BE2C (cell line): ENCODE measurements around the gene GAPVD1.

Source experiments
- DNase-seq: peaks from one replicate; pipeline ENCODE4 v3.0.0-alpha.2; 2020
- H3K27me3 ChIP-seq: fragments of 250-450 bp; sonication (Bioruptor Pico); 2 replicates; pipeline ENCODE4 v1.5.1; 2020; ENCODE audit warnings: mild to moderate bottlenecking
- H3K36me3 ChIP-seq: fragments of 250-450 bp; sonication (Bioruptor Pico); 2 replicates; pipeline ENCODE4 v1.5.1; 2020; ENCODE audit warnings: mild to moderate bottlenecking
- H3K4me1 ChIP-seq: fragments of 250-450 bp; sonication (Bioruptor Pico); 2 replicates; pipeline ENCODE4 v1.5.1; 2020
- H3K4me3 ChIP-seq: 2 replicates; pipeline ENCODE4 v1.5.1; 2011; ENCODE audit warnings: low read depth, low read length
- H3K9me3 ChIP-seq: fragments of 250-450 bp; sonication (Bioruptor Pico); 2 replicates; pipeline ENCODE4 v1.5.1; 2020
- TF ChIP-seq, protein P1 (sequence below): IDR thresholded peaks from 2 replicates; pipeline ENCODE4 v1.5.1; 2012; ENCODE audit warnings: mild to moderate bottlenecking, low read depth, low read length

The GAPVD1 gene

DNA sequence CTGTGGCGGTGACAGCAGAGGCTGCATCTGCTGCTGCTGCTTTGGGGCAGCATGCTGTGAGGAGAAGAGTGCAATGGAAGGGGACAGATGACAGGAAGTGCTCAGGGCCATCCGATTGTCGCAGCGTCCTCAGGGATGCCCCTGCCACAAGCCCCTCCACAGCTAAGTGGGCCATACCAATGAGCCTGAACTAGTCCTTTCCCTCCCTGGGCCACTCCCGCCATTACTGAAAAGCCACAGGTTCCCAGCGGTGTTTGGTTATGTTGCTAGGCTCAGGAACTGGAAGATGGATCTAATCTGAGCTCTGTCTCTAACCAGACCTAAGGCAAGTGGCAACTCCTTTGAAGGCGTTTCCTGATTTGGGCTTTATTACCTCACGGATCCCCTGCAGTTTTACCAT is 109.2 kb downstream of the GAPVD1 start:
- Histone ChIP-seq H3K4me1 (no peaks in the 10 kb centered on the region), H3K9me3 (no peaks in the 10 kb centered on the region), H3K4me3 (no peak overlapping the region), H3K27me3 (no peaks in the 10 kb centered on the region), H3K36me3 (no peaks in the 10 kb centered on the region; the same call in 1 of the 2 replicates)
- TF ChIP-seq, protein P1, sequence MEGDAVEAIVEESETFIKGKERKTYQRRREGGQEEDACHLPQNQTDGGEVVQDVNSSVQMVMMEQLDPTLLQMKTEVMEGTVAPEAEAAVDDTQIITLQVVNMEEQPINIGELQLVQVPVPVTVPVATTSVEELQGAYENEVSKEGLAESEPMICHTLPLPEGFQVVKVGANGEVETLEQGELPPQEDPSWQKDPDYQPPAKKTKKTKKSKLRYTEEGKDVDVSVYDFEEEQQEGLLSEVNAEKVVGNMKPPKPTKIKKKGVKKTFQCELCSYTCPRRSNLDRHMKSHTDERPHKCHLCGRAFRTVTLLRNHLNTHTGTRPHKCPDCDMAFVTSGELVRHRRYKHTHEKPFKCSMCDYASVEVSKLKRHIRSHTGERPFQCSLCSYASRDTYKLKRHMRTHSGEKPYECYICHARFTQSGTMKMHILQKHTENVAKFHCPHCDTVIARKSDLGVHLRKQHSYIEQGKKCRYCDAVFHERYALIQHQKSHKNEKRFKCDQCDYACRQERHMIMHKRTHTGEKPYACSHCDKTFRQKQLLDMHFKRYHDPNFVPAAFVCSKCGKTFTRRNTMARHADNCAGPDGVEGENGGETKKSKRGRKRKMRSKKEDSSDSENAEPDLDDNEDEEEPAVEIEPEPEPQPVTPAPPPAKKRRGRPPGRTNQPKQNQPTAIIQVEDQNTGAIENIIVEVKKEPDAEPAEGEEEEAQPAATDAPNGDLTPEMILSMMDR, result no peak
- DNase-seq, result no peak

DNA sequence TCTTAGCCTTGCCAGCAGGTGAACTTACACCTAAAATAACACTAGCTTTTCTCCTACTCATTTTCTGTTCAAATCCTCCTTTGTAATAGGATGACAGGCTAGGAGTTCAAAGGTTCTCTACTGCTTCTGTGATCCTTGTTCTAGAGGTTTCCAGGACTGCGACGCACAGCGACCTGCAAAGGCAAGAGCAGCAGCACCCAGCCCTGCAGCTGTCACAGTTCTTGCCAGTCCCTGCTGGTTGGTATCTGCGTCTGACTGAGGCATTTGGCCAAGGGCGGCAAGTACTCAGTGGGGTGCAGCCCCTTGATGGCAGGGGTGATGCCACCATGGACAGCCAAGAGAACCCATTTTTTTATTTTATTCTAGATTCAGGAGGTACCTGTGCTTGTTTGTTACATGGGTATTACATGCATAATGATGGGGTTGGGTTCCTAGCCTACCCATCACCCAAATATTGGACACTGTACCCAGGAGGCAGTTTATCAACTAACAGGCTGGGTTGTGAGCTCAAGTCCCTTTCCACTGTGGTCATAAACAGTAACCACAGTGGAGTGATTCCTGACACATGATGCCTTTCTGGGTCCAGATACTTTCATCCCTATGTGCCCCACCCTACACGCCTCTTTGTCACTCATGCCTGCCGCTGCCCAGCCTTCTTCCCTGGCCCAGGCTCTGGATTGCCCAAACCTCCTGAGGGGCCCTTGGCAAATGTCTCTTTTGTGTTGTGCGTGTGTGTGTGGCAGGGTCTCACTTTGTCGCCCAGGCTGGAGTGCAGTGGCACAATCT is 111.0 kb downstream of the GAPVD1 start:
- DNase-seq, result no peak
- H3K4me1 ChIP-seq, result peaks cover 5% of the 10 kb centered on the region; the same call in 1 of the 2 replicates
- H3K27me3 ChIP-seq, result no peaks in the 10 kb centered on the region
- no peaks in the 10 kb centered on the region for H3K9me3 ChIP-seq
- no peak overlapping the region for H3K4me3 ChIP-seq
- TF ChIP-seq, protein P1, result no peak
- H3K36me3 ChIP-seq, result no peaks in the 10 kb centered on the region; the same call in 1 of the 2 replicates

DNA sequence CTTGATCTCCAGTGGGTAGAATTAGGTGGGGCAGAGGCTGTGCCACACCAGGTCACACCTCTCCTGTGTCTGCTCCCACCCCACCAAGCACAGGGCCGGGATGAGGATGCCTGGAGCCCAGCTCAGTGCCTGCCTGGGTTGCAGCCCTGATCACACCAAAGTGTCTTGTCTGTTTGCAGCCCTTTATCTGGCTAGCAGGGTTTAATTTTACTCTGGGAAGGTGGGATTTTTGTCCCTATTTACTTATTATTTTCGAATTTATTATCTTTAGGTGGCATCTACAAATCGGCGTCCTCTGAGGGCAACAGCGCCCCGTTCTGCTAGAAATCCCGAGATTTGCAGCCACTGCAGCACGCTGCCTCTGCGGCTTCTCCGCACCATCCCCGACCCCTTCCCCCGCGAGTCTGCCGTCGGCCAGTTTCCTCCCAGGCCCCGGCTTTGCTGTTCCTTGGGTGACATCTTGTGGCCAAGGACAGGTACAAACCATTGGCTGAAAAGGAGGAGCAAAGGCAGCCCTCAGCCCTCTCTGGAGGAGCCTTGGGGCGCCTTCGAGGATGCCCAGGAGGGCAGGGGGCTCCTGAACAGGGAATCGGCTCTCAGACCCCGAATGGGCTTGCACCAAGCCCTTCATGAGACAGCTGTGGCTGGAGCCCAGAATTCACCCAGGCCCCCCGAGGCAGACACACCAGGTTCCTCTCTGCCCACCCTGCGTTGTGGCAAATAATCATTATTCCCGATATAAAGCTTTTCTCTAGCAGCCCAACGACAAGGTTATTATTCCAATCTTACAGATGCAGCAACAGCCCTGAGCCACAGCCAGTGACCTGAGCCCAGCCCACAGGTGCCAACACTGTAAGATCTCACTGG is 113.0 kb downstream of the GAPVD1 start:
- H3K27me3 ChIP-seq, result no peaks in the 10 kb centered on the region
- TF ChIP-seq, protein P1, result peak; percentile 87
- no peaks in the 10 kb centered on the region for H3K36me3 ChIP-seq
- DNase-seq, result peak; percentile 87
- H3K4me1 ChIP-seq, result peaks cover 5% of the 10 kb centered on the region
- peak overlapping the region; percentile 54 for H3K4me3 ChIP-seq
- H3K9me3 ChIP-seq, result no peaks in the 10 kb centered on the region

DNA sequence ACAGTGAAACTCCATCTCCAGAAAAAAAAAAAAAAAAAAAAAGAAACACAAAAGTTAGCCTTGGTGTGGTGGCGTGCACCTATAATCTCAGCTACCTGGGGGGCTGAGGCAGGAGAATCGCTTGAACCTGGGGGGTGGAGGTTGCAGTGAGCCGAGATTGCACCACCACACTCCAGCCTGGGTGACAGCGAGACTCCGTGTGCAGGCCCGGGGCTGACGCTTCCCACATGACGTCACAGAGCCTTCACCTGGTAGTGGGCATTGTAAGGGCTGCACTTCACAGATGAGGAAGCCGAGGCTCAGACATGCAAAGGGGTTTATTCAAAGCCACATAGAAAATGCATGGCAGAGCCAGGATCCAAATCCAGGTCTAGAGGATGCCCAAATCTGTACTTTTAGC is 114.2 kb downstream of the GAPVD1 start:
- Histone ChIP-seq H3K27me3 (no peaks in the 10 kb centered on the region), H3K4me3 (no peak overlapping the region), H3K4me1 (peaks cover 5% of the 10 kb centered on the region), H3K9me3 (no peaks in the 10 kb centered on the region), H3K36me3 (no peaks in the 10 kb centered on the region)
- TF ChIP-seq, protein P1, result no peak
- no peak for DNase-seq

DNA sequence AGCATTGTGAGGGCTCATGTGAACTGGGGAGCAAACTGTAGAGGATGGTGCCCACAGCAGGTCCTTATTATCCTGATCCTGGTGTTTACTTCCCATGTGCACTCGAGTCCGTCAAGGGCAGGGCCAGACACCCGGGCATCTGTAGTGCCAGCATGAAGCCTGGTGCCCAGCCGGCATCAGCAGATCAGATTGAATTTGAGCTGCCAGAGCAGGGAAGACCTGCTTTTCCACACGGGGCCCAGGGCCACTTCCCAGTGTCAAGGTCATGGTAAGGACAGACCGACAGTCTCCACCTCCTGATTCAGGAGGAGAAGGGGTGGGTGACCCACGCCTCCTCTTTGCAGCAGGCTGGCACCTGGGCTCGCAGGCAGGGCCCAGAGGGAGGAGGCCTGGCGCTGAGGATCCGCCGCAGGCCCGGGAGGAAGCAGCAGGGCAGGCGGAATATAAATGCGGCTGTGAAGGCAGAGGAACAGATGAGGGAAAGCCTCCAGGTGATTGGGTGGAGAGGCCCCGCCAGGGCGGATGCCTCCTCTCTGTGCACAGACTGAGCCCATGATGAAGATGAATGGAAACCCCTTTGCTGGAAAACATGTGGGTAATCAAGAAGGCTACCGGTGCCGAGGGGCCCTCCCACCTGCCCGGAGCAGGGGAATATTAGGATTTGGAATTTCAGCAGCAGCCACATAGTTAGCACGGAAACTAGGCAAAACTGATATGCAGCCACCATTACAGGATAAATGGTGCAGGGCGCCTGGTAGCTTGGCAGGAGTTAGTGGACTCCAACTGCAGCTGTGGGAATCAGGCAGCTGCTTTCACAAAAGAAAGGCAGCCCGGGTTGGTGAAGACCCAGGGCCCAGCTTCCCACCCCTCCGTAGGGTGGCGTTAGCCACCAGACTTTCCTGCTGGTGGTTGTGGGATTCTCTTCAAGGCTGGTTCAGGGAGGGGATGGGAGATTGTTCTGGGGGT is 114.9 kb downstream of the GAPVD1 start:
- no peak for DNase-seq
- H3K4me3 ChIP-seq, result no peak overlapping the region
- no peaks in the 10 kb centered on the region for H3K27me3 ChIP-seq
- no peaks in the 10 kb centered on the region for H3K9me3 ChIP-seq
- peaks cover 5% of the 10 kb centered on the region for H3K4me1 ChIP-seq
- TF ChIP-seq, protein P1, result no peak
- no peaks in the 10 kb centered on the region for H3K36me3 ChIP-seq
